H9 (cell line): Measurements from ENCODE around the gene METTL1. TPM values are rescaled to one million over a fixed set of nuclear protein-coding genes. Genes with fewer than 3 reads are reported as not detected.

Experiments
- DNase-seq: peaks from one replicate; pipeline ENCODE4 v3.0.0-alpha.2; 2017
- H2AFZ ChIP-seq: one replicate; pipeline ENCODE4 v1.6.1; 2013; ENCODE audit warnings: mild to moderate bottlenecking, low read length, control low read depth, moderate library complexity
- H2AK5ac ChIP-seq: 2 replicates; pipeline ENCODE4 v1.6.1; 2013; ENCODE audit warnings: low read length, control low read depth, mixed read lengths; ENCODE audit not compliant: insufficient read length
- H2BK120ac ChIP-seq: one replicate; pipeline ENCODE4 v1.6.1; 2013; ENCODE audit warnings: low read depth, mild to moderate bottlenecking, low read length, control low read depth, inconsistent platforms; ENCODE audit not compliant: poor library complexity, severe bottlenecking
- H2BK12ac ChIP-seq: 2 replicates; pipeline ENCODE4 v1.6.1; 2013; ENCODE audit warnings: low read length, control low read depth, mixed read lengths, low read depth; ENCODE audit not compliant: insufficient read length
- H2BK15ac ChIP-seq: 2 replicates; pipeline ENCODE4 v1.6.1; 2013; ENCODE audit warnings: low read depth, low read length, control low read depth
- H2BK20ac ChIP-seq: one replicate; pipeline ENCODE4 v1.6.1; 2013; ENCODE audit warnings: low read depth, mild to moderate bottlenecking, low read length, control low read depth, inconsistent platforms; ENCODE audit not compliant: poor library complexity, severe bottlenecking
- H2BK5ac ChIP-seq: 2 replicates; pipeline ENCODE4 v1.6.1; 2013; ENCODE audit warnings: low read length, control low read depth, mixed read lengths; ENCODE audit not compliant: insufficient read length
- H3K14ac ChIP-seq: 2 replicates; pipeline ENCODE4 v1.6.1; 2013; ENCODE audit warnings: low read length, control low read depth; ENCODE audit not compliant: insufficient read depth
- H3K18ac ChIP-seq: 2 replicates; pipeline ENCODE4 v1.6.1; 2013; ENCODE audit warnings: low read depth, mild to moderate bottlenecking, mixed read lengths, low read length, control low read depth; ENCODE audit not compliant: insufficient read length
- H3K23ac ChIP-seq: 2 replicates; pipeline ENCODE4 v1.6.1; 2013; ENCODE audit warnings: low read length, control low read depth, mixed read lengths, low read depth; ENCODE audit not compliant: insufficient read length
- H3K23me2 ChIP-seq: 2 replicates; pipeline ENCODE4 v1.6.1; 2013; ENCODE audit warnings: low read depth, mild to moderate bottlenecking, mixed read lengths, low read length, control low read depth; ENCODE audit not compliant: insufficient read length, poor library complexity, severe bottlenecking
- H3K27ac ChIP-seq: 2 replicates; pipeline ENCODE4 v1.5.1; 2013; ENCODE audit warnings: low read length, control low read depth, mixed read lengths, low read depth; ENCODE audit not compliant: insufficient read length
- H3K27me3 ChIP-seq: 2 replicates; pipeline ENCODE4 v1.6.1; 2013; ENCODE audit warnings: low read length, control low read depth, inconsistent platforms; ENCODE audit not compliant: insufficient read depth
- H3K4ac ChIP-seq: 2 replicates; pipeline ENCODE4 v1.6.1; 2013; ENCODE audit warnings: low read depth, mild to moderate bottlenecking, control low read depth, inconsistent platforms, low read length, moderate library complexity
- H3K4me1 ChIP-seq: 2 replicates; pipeline ENCODE4 v1.6.1; 2013; ENCODE audit warnings: low read length, control low read depth, inconsistent platforms; ENCODE audit not compliant: insufficient read depth
- H3K4me2 ChIP-seq: 2 replicates; pipeline ENCODE4 v1.6.1; 2013; ENCODE audit warnings: low read length, control low read depth, mixed read lengths; ENCODE audit not compliant: insufficient read length, insufficient read depth
- H3K56ac ChIP-seq: 2 replicates; pipeline ENCODE4 v1.6.1; 2013; ENCODE audit warnings: low read depth, mild to moderate bottlenecking, mixed read lengths, low read length, control low read depth; ENCODE audit not compliant: insufficient read length
- H3K79me1 ChIP-seq: 2 replicates; pipeline ENCODE4 v1.6.1; 2013; ENCODE audit warnings: low read depth, mild to moderate bottlenecking, moderate library complexity, low read length, control low read depth, inconsistent platforms; ENCODE audit not compliant: insufficient read depth, poor library complexity, severe bottlenecking
- H3K79me2 ChIP-seq: 2 replicates; pipeline ENCODE4 v1.6.1; 2013; ENCODE audit warnings: low read length, control low read depth, inconsistent platforms; ENCODE audit not compliant: insufficient read depth
- H3K9ac ChIP-seq: 2 replicates; pipeline ENCODE4 v1.6.1; 2013; ENCODE audit warnings: low read length, control low read depth, mixed read lengths; ENCODE audit not compliant: insufficient read length; ENCODE audit errors: extremely low read depth
- H3K9me3 ChIP-seq: one replicate; pipeline ENCODE4 v1.6.1; 2013; ENCODE audit warnings: low read depth, low read length, inconsistent platforms; ENCODE audit not compliant: control insufficient read depth
- H3T11ph ChIP-seq: one replicate; pipeline ENCODE4 v1.6.1; 2013; ENCODE audit warnings: mild to moderate bottlenecking, low read length, control low read depth, inconsistent platforms
- H4K20me1 ChIP-seq: one replicate; pipeline ENCODE4 v1.6.1; 2013; ENCODE audit not compliant: control insufficient read depth, insufficient read length, insufficient read depth
- H4K5ac ChIP-seq: 2 replicates; pipeline ENCODE4 v1.6.1; 2013; ENCODE audit warnings: low read depth, mild to moderate bottlenecking, mixed read lengths, low read length, control low read depth; ENCODE audit not compliant: insufficient read length
- H4K8ac ChIP-seq: replicated peaks from 2 replicates; pipeline ENCODE4 v1.6.1; 2013; ENCODE audit warnings: low read length, control low read depth, mixed read lengths, low read depth; ENCODE audit not compliant: insufficient read length
- H4K91ac ChIP-seq: 2 replicates; pipeline ENCODE4 v1.6.1; 2013; ENCODE audit warnings: low read depth, mild to moderate bottlenecking, moderate library complexity, mixed read lengths, low read length, control low read depth; ENCODE audit not compliant: insufficient read length
- H3K27ac Mint-ChIP-seq, 3 experiments: 2 replicates in 2 of 3; 3 replicates in 1 of 3; pipeline ENCODE4 v1.8.0; 2020 to 2021; ENCODE audit warnings: mixed read lengths in 3 of 3, mild to moderate bottlenecking in 1 of 3, moderate library complexity in 1 of 3
- H3K27me3 Mint-ChIP-seq: 2 replicates; pipeline ENCODE4 v1.8.0; 2021; ENCODE audit warnings: low read depth, mild to moderate bottlenecking, moderate library complexity, mixed read lengths
- H3K36me3 Mint-ChIP-seq, 3 experiments: 2 replicates in 2 of 3; 3 replicates in 1 of 3; pipeline ENCODE4 v1.8.0; 2020 to 2021; ENCODE audit warnings: low read depth in 3 of 3, mixed read lengths in 3 of 3; ENCODE audit not compliant: insufficient read depth in 1 of 3
- H3K4me1 Mint-ChIP-seq, 2 experiments: 2 replicates each; pipeline ENCODE4 v1.8.0; 2020; ENCODE audit warnings: mixed read lengths in 2 of 2
- H3K4me3 Mint-ChIP-seq, 2 experiments: 2 replicates in 1 of 2; 3 replicates in 1 of 2; pipeline ENCODE4 v1.8.0; 2020 to 2021; ENCODE audit warnings: mild to moderate bottlenecking in 2 of 2, mixed read lengths in 2 of 2, moderate library complexity in 1 of 2
- H3K9me3 Mint-ChIP-seq, 2 experiments: 2 replicates in 1 of 2; 3 replicates in 1 of 2; pipeline ENCODE4 v1.8.0; 2020; ENCODE audit warnings: mild to moderate bottlenecking in 2 of 2, mixed read lengths in 2 of 2, moderate library complexity in 1 of 2
- CTCF ChIP-seq: fragments of 200-600 bp; sonication (generic); conservative IDR thresholded peaks from 3 replicates; pipeline ENCODE4 v1.8.0; 2021; ENCODE audit warnings: antibody characterized with exemption, mild to moderate bottlenecking
- WGBS: extraction: QIAGEN DNeasy Blood & Tissue Kit; methylation state at CpG from one replicate; pipeline ENCODE4 v1.1.7; 2013; ENCODE audit warnings: missing lambda C conversion rate, low lambda C conversion rate, mixed read lengths; ENCODE audit not compliant: insufficient read length; ENCODE audit errors: extremely low coverage; 5-methylcytosine and 5-hydroxymethylcytosine counted together
- total RNA-seq: library from RNA; stranded (reverse); gene quantifications from 2 replicates; pipeline ENCODE4 v1.2.1, GENCODE V29; 2021

Gene METTL1
- total RNA-seq, 1 experiment from 2014 or later = 58.4 TPM

GRCh38 chr12:57730336-57731067 lies 41.4 kb downstream of the METTL1 start:
- H3K4ac ChIP-seq = no peak overlapping the region
- Mint-ChIP-seq H3K27ac (peak overlapping the region in 1 of 3 experiments; percentile 48; a peak in 1 of 7 replicates), H3K4me1 (peaks cover 11 to 23% of the 10 kb centered on the region in 2 experiments), H3K9me3 (no peaks in the 10 kb centered on the region; a peak in 1 of 5 replicates), H3K27me3 (peaks cover 97% of the 10 kb centered on the region), H3K36me3 (peaks cover 0 to 2% (median 0%) of the 10 kb centered on the region in 3 experiments; a peak in 1 of 7 replicates), H3K4me3 (no peak overlapping the region)
- no peak overlapping the region for H3K14ac ChIP-seq
- no peaks in the 10 kb centered on the region for H3K9me3 ChIP-seq
- H3K79me1 ChIP-seq = no peaks in the 10 kb centered on the region
- H3K23me2 ChIP-seq = peaks cover 14% of the 10 kb centered on the region
- no peaks in the 10 kb centered on the region for H3K79me2 ChIP-seq
- H4K8ac ChIP-seq = no peak overlapping the region
- H2BK15ac ChIP-seq = no peak overlapping the region
- WGBS = no CpG with 5 or more reads among the region's 13 CpGs
- H2BK5ac ChIP-seq = no peak overlapping the region
- no peak for TF ChIP-seq CTCF
- H2AFZ ChIP-seq = no peak overlapping the region
- no peak overlapping the region for H2BK12ac ChIP-seq
- no peak overlapping the region for H3T11ph ChIP-seq
- H2BK20ac ChIP-seq = no peak overlapping the region
- H2AK5ac ChIP-seq = no peak overlapping the region
- H3K27me3 ChIP-seq = peaks cover 38% of the 10 kb centered on the region
- H3K27ac ChIP-seq = no peak overlapping the region
- no peak overlapping the region for H2BK120ac ChIP-seq
- no peak overlapping the region for H4K91ac ChIP-seq
- no peak overlapping the region for H3K4me2 ChIP-seq
- no peak overlapping the region for H3K23ac ChIP-seq
- H3K9ac ChIP-seq = no peak overlapping the region
- H3K4me1 ChIP-seq = no peaks in the 10 kb centered on the region; the same call in 1 of the 2 replicates
- H3K56ac ChIP-seq = no peak overlapping the region
- H3K18ac ChIP-seq = no peak overlapping the region
- H4K20me1 ChIP-seq = peaks cover 2% of the 10 kb centered on the region
- no peak for DNase-seq
- H4K5ac ChIP-seq = no peak overlapping the region
